Measurements from ENCODE around the gene OR6C6.

DNA sequence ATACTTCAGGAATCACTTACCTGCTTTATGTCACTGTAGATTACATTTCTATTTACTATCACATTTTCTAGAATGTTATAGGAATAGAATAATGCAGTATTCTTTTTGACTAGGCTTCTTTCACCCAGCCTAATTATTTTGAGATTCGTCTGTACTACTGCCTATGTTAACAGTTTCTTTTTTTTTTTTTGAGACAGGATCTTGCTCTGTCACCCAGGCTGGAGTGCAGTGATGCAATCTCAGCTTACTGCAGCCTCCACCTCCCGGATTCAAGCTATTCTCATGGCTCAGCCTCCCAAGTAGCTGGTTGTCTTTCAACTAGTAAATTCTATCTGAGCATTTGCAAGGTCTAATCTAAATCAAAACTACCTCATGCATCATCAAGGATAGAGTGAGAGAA lies 6.4 kb downstream of the OR6C6 start:
- TF ChIP-seq CTCF (IDR thresholded peaks at IDR 0.05; ENCODE audit: insufficient read depth, low read length, poor library complexity, severe bottlenecking): no peak
- no peak for TF ChIP-seq EZH2phosphoT487 (conservative IDR thresholded peaks at IDR 0.05; ENCODE audit: low read length)

All from SU-DHL-6 (cell line).